ENCODE measurements around the gene LRRC75A.
A peak's percentile ranks its signal among the peaks of the same experiment; 100 is the strongest.

Gene LRRC75A

GRCh38 chr17:16447676-16448075 lies 44.3 kb downstream of the LRRC75A start:
- no peaks in the 10 kb centered on the region for H3F3A ChIP-seq (ENCODE audit: low read depth)
- H3K36me3 ChIP-seq (ENCODE audit: insufficient read depth, low read length) = peaks cover 48% of the 10 kb centered on the region; the same call in 1 of the 2 replicates
- peaks cover 32% of the 10 kb centered on the region for H4K20me1 ChIP-seq (ENCODE audit: insufficient read depth, low read length, poor library complexity, severe bottlenecking)
- peaks cover 41% of the 10 kb centered on the region for H3K79me2 ChIP-seq (ENCODE audit: insufficient read depth, low read length)
- peaks cover 5% of the 10 kb centered on the region for H3K4me1 ChIP-seq (ENCODE audit: insufficient read depth, low read length, poor library complexity, severe bottlenecking)
- H3K4me2 ChIP-seq (ENCODE audit: low read depth, low read length, poor library complexity, severe bottlenecking) = no peak overlapping the region
- H3K27me3 ChIP-seq (ENCODE audit: insufficient read depth, low read length, poor library complexity, severe bottlenecking) = no peaks in the 10 kb centered on the region
- TF ChIP-seq CTCF (conservative IDR thresholded peaks at IDR 0.05; ENCODE audit: low read length) (no peak), EZH2phosphoT487 (IDR thresholded peaks at IDR 0.05; ENCODE audit: borderline replicate concordance) (no peak)
- no peak overlapping the region for H3K9ac ChIP-seq (ENCODE audit: low read depth, low read length, poor library complexity, severe bottlenecking)
- H3K9me2 ChIP-seq (replicated peaks; ENCODE audit: low read depth, low read length) = no peaks in the 10 kb centered on the region
- H3K4me3 ChIP-seq (ENCODE audit: low read length, poor library complexity, severe bottlenecking) = no peak overlapping the region
- no peak overlapping the region for H2AFZ ChIP-seq (ENCODE audit: low read length)
- H3K9me3 ChIP-seq (ENCODE audit: insufficient read depth, low read depth, low read length) = no peaks in the 10 kb centered on the region

- no peaks in the 10 kb centered on the region for H3K27me3 ChIP-seq (ENCODE audit: insufficient read depth, low read length, poor library complexity, severe bottlenecking)
- H3K9me2 ChIP-seq (replicated peaks; ENCODE audit: low read depth, low read length) = no peaks in the 10 kb centered on the region
- TF ChIP-seq EZH2phosphoT487 (IDR thresholded peaks at IDR 0.05; ENCODE audit: borderline replicate concordance) (no peak), CTCF (conservative IDR thresholded peaks at IDR 0.05; ENCODE audit: low read length) (0 out of 2 replicates have a peak, but pooled peaks have one; percentile 11)
- no peak overlapping the region for H2AFZ ChIP-seq (ENCODE audit: low read length)
- H3K9me3 ChIP-seq (ENCODE audit: insufficient read depth, low read depth, low read length) = no peaks in the 10 kb centered on the region
- no peak overlapping the region for H3K4me2 ChIP-seq (ENCODE audit: low read depth, low read length, poor library complexity, severe bottlenecking)
- no peaks in the 10 kb centered on the region for H3F3A ChIP-seq (ENCODE audit: low read depth)
- peaks cover 53% of the 10 kb centered on the region for H3K79me2 ChIP-seq (ENCODE audit: insufficient read depth, low read length)
- H3K9ac ChIP-seq (ENCODE audit: low read depth, low read length, poor library complexity, severe bottlenecking) = no peak overlapping the region
- no peak overlapping the region for H3K4me3 ChIP-seq (ENCODE audit: low read length, poor library complexity, severe bottlenecking)
- peaks cover 16% of the 10 kb centered on the region for H3K4me1 ChIP-seq (ENCODE audit: insufficient read depth, low read length, poor library complexity, severe bottlenecking)
- peaks cover 60% of the 10 kb centered on the region for H3K36me3 ChIP-seq (ENCODE audit: insufficient read depth, low read length)
- H4K20me1 ChIP-seq (ENCODE audit: insufficient read depth, low read length, poor library complexity, severe bottlenecking) = peaks cover 43% of the 10 kb centered on the region
Observed at GRCh38 chr17:16446338-16446983, 45.5 kb downstream of the LRRC75A start.

- Histone ChIP-seq H3F3A (ENCODE audit: low read depth) (no peaks in the 10 kb centered on the region), H4K20me1 (ENCODE audit: insufficient read depth, low read length, poor library complexity, severe bottlenecking) (peaks cover 64% of the 10 kb centered on the region), H3K79me2 (ENCODE audit: insufficient read depth, low read length) (peaks cover 74% of the 10 kb centered on the region), H2AFZ (ENCODE audit: low read length) (no peak overlapping the region), H3K4me3 (ENCODE audit: low read length, poor library complexity, severe bottlenecking) (no peak overlapping the region), H3K9ac (ENCODE audit: low read depth, low read length, poor library complexity, severe bottlenecking) (no peak overlapping the region), H3K27me3 (ENCODE audit: insufficient read depth, low read length, poor library complexity, severe bottlenecking) (peaks cover under 1% of the 10 kb centered on the region), H3K9me3 (ENCODE audit: insufficient read depth, low read depth, low read length) (no peaks in the 10 kb centered on the region), H3K4me1 (ENCODE audit: insufficient read depth, low read length, poor library complexity, severe bottlenecking) (peaks cover 36% of the 10 kb centered on the region), H3K36me3 (ENCODE audit: insufficient read depth, low read length) (peaks cover 69% of the 10 kb centered on the region), H3K9me2 (replicated peaks; ENCODE audit: low read depth, low read length) (no peaks in the 10 kb centered on the region), H3K4me2 (ENCODE audit: low read depth, low read length, poor library complexity, severe bottlenecking) (peak overlapping the region; percentile 99)
- TF ChIP-seq EZH2phosphoT487 (IDR thresholded peaks at IDR 0.05; ENCODE audit: borderline replicate concordance) = no peak
- no peak for TF ChIP-seq CTCF (conservative IDR thresholded peaks at IDR 0.05; ENCODE audit: low read length)
Observed at GRCh38 chr17:16444258-16444886, 47.6 kb downstream of the LRRC75A start.
